Mesothelial cell of epicardium (in vitro differentiated cells): ENCODE measurements around the gene ZNF516. TPM values are rescaled to one million over a fixed set of nuclear protein-coding genes. Genes with fewer than 3 reads are reported as not detected.
A peak's percentile ranks its signal among the peaks of the same experiment; 100 is the strongest.

Experiments used
- DNase-seq, 2 experiments: peaks; one replicate each; pipeline ENCODE4 v3.0.0; 2021; ENCODE audit warnings: low spot score in 2 of 2; ENCODE audit not compliant: unreplicated experiment in 2 of 2
- H3K27ac Mint-ChIP-seq: 2 replicates; pipeline ENCODE4 v1.8.0; 2021; ENCODE audit warnings: mixed read lengths
- H3K27me3 Mint-ChIP-seq: 2 replicates; pipeline ENCODE4 v1.8.0; 2021; ENCODE audit warnings: low read depth, mixed read lengths
- H3K36me3 Mint-ChIP-seq: 2 replicates; pipeline ENCODE4 v1.8.0; 2021; ENCODE audit warnings: mixed read lengths
- H3K4me1 Mint-ChIP-seq: 2 replicates; pipeline ENCODE4 v1.8.0; 2021; ENCODE audit warnings: mixed read lengths
- H3K4me3 Mint-ChIP-seq: 2 replicates; pipeline ENCODE4 v1.8.0; 2021; ENCODE audit warnings: mild to moderate bottlenecking, moderate library complexity, mixed read lengths
- H3K9me3 Mint-ChIP-seq: 2 replicates; pipeline ENCODE4 v1.8.0; 2021; ENCODE audit warnings: mixed read lengths
- CTCF ChIP-seq: fragments of 200-600 bp; sonication (generic); IDR thresholded peaks from one replicate; pipeline ENCODE4 v1.5.0; 2021; ENCODE audit warnings: antibody characterized with exemption; ENCODE audit not compliant: unreplicated experiment
- total RNA-seq: library from RNA; stranded (reverse); gene quantifications from 3 replicates; pipeline ENCODE4 v1.2.1, GENCODE V29; 2021

The ZNF516 gene
- total RNA-seq, 1 donor from 2014 or later, result 92.1 TPM

- H3K4me3 Mint-ChIP-seq, result no peak overlapping the region
- peaks cover 29% of the 10 kb centered on the region for H3K4me1 Mint-ChIP-seq
- peaks cover 19% of the 10 kb centered on the region for H3K36me3 Mint-ChIP-seq
- TF ChIP-seq CTCF, result no peak
- no peak for DNase-seq
- H3K27me3 Mint-ChIP-seq, result no peaks in the 10 kb centered on the region
- H3K9me3 Mint-ChIP-seq, result no peaks in the 10 kb centered on the region
- H3K27ac Mint-ChIP-seq, result peak overlapping the region; percentile 56
These were observed 82.8 kb downstream of the ZNF516 start for GRCh38 chr18:76412010-76412817.

- Mint-ChIP-seq H3K27ac (peak overlapping the region; percentile 45), H3K27me3 (no peaks in the 10 kb centered on the region), H3K9me3 (no peaks in the 10 kb centered on the region), H3K4me1 (peaks cover 23% of the 10 kb centered on the region), H3K4me3 (no peak overlapping the region), H3K36me3 (peaks cover 21% of the 10 kb centered on the region)
- TF ChIP-seq CTCF, result no peak
- DNase-seq, result no peak
These were observed 84.2 kb downstream of the ZNF516 start for GRCh38 chr18:76410660-76411417.

DNA sequence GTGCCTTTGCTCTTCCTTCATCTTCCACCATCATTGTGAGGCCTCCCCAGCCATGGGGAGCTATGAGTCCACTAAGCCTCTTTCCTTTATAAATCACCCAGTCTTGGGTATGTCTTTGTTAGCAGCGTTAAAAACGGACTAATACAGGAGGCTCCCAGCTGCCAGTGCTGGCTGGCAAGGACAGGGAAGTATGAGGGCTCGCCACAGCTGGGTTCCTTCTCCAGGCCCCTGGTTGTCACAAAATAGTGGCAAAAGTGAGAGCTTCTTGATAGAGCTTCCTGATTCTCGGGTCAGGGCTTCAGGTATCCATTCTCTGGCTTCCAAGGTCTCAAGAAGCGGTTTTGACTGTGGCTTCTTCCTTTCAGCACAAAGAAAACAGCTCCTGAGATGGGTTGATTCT lies 85.0 kb downstream of the ZNF516 start:
- H3K36me3 Mint-ChIP-seq, result peaks cover 21% of the 10 kb centered on the region
- DNase-seq, result no peak
- no peak overlapping the region for H3K4me3 Mint-ChIP-seq
- H3K27ac Mint-ChIP-seq, result no peak overlapping the region
- H3K27me3 Mint-ChIP-seq, result no peaks in the 10 kb centered on the region
- H3K9me3 Mint-ChIP-seq, result no peaks in the 10 kb centered on the region
- H3K4me1 Mint-ChIP-seq, result peaks cover 19% of the 10 kb centered on the region
- TF ChIP-seq CTCF, result no peak

- TF ChIP-seq CTCF, result no peak
- H3K36me3 Mint-ChIP-seq, result peaks cover 21% of the 10 kb centered on the region
- H3K4me3 Mint-ChIP-seq, result no peak overlapping the region
- no peak for DNase-seq
- peaks cover 17% of the 10 kb centered on the region for H3K4me1 Mint-ChIP-seq
- H3K27ac Mint-ChIP-seq, result no peak overlapping the region
- no peaks in the 10 kb centered on the region for H3K27me3 Mint-ChIP-seq
- H3K9me3 Mint-ChIP-seq, result no peaks in the 10 kb centered on the region
These were observed 86.5 kb downstream of the ZNF516 start for GRCh38 chr18:76408480-76409067.

DNA sequence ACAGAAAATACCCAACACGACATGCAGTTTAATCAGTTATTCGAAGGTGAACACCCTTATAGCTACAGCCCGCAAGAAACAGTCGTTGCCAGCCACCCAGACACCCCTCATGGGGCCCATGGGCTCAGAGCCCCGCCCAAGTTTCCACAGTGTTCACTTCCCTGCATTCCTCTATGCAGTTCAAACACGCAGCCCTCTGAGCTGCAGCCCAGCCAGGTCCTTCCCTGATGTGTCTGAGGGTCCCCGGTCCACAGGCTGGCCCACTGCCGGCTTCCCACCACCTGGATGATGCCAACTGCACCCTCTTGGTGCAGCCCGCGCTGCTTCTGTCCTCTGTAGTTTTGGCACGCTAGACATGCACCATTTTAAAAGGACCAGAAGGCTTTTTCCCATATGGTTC lies 87.4 kb downstream of the ZNF516 start:
- Mint-ChIP-seq H3K36me3 (peaks cover 21% of the 10 kb centered on the region), H3K27ac (no peak overlapping the region), H3K4me1 (peaks cover 12% of the 10 kb centered on the region), H3K4me3 (no peak overlapping the region), H3K27me3 (no peaks in the 10 kb centered on the region), H3K9me3 (no peaks in the 10 kb centered on the region)
- no peak for TF ChIP-seq CTCF
- DNase-seq, result no peak
